Measurements from ENCODE around the gene CCDC61. TPM values are rescaled to one million over a fixed set of nuclear protein-coding genes. Genes with fewer than 3 reads are reported as not detected.

The CCDC61 gene
- total RNA-seq, 1 experiment from 2014 or later = 31.0 TPM

- Mint-ChIP-seq H3K4me1 (ENCODE audit: low read depth, unreplicated experiment) (no peaks in the 10 kb centered on the region), H3K27me3 (ENCODE audit: unreplicated experiment) (peaks cover 98% of the 10 kb centered on the region), H3K36me3 (ENCODE audit: insufficient read depth, unreplicated experiment) (no peaks in the 10 kb centered on the region), H3K27ac (ENCODE audit: unreplicated experiment) (no peak overlapping the region), H3K9me3 (ENCODE audit: low read depth, unreplicated experiment) (no peaks in the 10 kb centered on the region), H3K4me3 (ENCODE audit: low read depth, unreplicated experiment) (no peak overlapping the region)
- no TSS peak for BruUV-seq (replicated peaks)
- peak; percentile 20 for DNase-seq
- intact Hi-C loops (cut with micrococcal nuclease; ENCODE audit: unreplicated experiment) = no loop called here
- CTCF ChIA-PET = interaction anchor here (0.7 to 1.0 kb wide), 3 partner anchors 8 to 21 kb away, joined by 3 to 11 read pairs (median 3); no protein-coding TSS in a partner anchor
- TF ChIP-seq, protein P1, sequence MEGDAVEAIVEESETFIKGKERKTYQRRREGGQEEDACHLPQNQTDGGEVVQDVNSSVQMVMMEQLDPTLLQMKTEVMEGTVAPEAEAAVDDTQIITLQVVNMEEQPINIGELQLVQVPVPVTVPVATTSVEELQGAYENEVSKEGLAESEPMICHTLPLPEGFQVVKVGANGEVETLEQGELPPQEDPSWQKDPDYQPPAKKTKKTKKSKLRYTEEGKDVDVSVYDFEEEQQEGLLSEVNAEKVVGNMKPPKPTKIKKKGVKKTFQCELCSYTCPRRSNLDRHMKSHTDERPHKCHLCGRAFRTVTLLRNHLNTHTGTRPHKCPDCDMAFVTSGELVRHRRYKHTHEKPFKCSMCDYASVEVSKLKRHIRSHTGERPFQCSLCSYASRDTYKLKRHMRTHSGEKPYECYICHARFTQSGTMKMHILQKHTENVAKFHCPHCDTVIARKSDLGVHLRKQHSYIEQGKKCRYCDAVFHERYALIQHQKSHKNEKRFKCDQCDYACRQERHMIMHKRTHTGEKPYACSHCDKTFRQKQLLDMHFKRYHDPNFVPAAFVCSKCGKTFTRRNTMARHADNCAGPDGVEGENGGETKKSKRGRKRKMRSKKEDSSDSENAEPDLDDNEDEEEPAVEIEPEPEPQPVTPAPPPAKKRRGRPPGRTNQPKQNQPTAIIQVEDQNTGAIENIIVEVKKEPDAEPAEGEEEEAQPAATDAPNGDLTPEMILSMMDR (IDR thresholded peaks at IDR 0.05; ENCODE audit: unreplicated experiment) = no peak
Measured at GRCh38 chr19:46049597-46049996, 54.3 kb downstream of the CCDC61 start.

DNA sequence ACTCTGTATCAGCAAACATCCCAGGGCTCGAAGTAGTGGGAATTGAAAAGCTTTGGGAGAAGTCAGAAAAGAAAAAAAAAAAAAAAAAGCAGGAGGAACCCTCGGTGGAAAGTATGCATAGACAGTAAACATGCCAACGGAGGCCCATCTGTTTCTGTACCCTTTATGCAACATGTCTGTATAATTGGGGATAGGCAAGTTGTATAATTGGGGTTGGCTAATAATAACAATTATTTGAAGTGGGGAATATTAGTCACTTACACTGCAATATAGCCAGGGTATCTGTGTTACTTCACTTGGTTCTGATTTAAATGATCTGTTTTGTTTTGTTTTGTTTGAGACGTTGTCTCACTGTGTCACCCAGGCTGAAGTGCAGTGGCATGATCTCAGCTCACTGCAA lies 57.6 kb downstream of the CCDC61 start:
- BruUV-seq (replicated peaks) = no TSS peak
- DNase-seq = no peak
- CTCF ChIA-PET = interaction anchor here (0.6 kb wide), 3 partner anchors 14 to 182 kb away, joined by 3 read pairs; no protein-coding TSS in a partner anchor
- H3K27ac Mint-ChIP-seq (ENCODE audit: unreplicated experiment) = no peak overlapping the region
- no peaks in the 10 kb centered on the region for H3K36me3 Mint-ChIP-seq (ENCODE audit: insufficient read depth, unreplicated experiment)
- no peaks in the 10 kb centered on the region for H3K4me1 Mint-ChIP-seq (ENCODE audit: low read depth, unreplicated experiment)
- no peaks in the 10 kb centered on the region for H3K9me3 Mint-ChIP-seq (ENCODE audit: low read depth, unreplicated experiment)
- peaks cover 98% of the 10 kb centered on the region for H3K27me3 Mint-ChIP-seq (ENCODE audit: unreplicated experiment)
- TF ChIP-seq, protein P1 (IDR thresholded peaks at IDR 0.05; ENCODE audit: unreplicated experiment) = no peak
- intact Hi-C loops (cut with micrococcal nuclease; ENCODE audit: unreplicated experiment) = no loop called here
- H3K4me3 Mint-ChIP-seq (ENCODE audit: low read depth, unreplicated experiment) = no peak overlapping the region

DNA sequence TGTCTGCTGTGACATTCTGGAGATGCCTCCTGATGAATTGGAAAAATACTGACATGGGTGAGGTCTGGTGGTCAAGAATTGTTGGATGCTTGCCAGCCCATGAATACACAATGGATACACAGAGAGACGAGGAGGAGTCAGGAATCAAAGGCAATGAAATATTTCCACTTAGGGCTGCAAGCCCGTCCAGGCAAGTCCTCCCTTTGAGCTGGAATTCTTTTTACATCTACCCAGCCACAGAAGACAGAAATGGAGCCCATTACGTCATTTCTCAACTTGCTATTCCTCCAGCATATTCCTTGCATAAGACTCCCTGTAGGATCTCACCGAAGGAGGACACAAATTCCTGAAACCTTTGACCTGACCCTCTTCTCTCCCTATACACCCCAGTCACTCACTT lies 61.3 kb downstream of the CCDC61 start:
- CTCF ChIA-PET = no interaction called here

DNA sequence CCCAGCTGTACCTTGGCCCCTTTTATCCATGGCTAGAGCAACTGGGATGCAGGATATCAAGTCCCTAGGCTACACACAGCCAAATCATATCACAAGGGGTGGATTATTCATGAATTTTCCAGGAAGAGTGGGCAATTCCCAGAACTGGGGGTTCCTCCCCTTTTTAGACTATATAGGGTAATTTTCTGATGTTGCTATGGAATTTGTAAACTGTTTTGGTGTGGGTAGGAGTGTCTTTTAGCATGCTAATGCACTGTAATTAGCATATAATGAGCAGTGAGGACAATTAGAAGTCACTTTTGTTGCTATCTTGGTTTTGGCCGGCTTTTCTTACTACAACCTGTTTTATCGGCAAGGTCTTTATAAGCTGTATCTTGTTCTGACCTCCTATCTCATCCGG lies 63.5 kb downstream of the CCDC61 start:
- Mint-ChIP-seq H3K36me3 (ENCODE audit: insufficient read depth, unreplicated experiment) (no peaks in the 10 kb centered on the region), H3K9me3 (ENCODE audit: low read depth, unreplicated experiment) (no peaks in the 10 kb centered on the region), H3K4me3 (ENCODE audit: low read depth, unreplicated experiment) (no peak overlapping the region), H3K27me3 (ENCODE audit: unreplicated experiment) (peaks cover 98% of the 10 kb centered on the region), H3K4me1 (ENCODE audit: low read depth, unreplicated experiment) (no peaks in the 10 kb centered on the region), H3K27ac (ENCODE audit: unreplicated experiment) (no peak overlapping the region)
- TF ChIP-seq, protein P1 (IDR thresholded peaks at IDR 0.05; ENCODE audit: unreplicated experiment) = no peak
- CTCF ChIA-PET = no interaction called here
- no TSS peak for BruUV-seq (replicated peaks)
- intact Hi-C loops (cut with micrococcal nuclease; ENCODE audit: unreplicated experiment) = no loop called here
- DNase-seq = no peak

More for the DNA sequence above, 61.3 kb downstream of the CCDC61 start:
- intact Hi-C loops (cut with micrococcal nuclease; ENCODE audit: unreplicated experiment) = no loop called here
- TF ChIP-seq, protein P1 (IDR thresholded peaks at IDR 0.05; ENCODE audit: unreplicated experiment) = no peak
- Mint-ChIP-seq H3K9me3 (ENCODE audit: low read depth, unreplicated experiment) (no peaks in the 10 kb centered on the region), H3K4me1 (ENCODE audit: low read depth, unreplicated experiment) (no peaks in the 10 kb centered on the region), H3K27me3 (ENCODE audit: unreplicated experiment) (peaks cover 97% of the 10 kb centered on the region), H3K36me3 (ENCODE audit: insufficient read depth, unreplicated experiment) (no peaks in the 10 kb centered on the region), H3K27ac (ENCODE audit: unreplicated experiment) (no peak overlapping the region), H3K4me3 (ENCODE audit: low read depth, unreplicated experiment) (no peak overlapping the region)
- DNase-seq = no peak
- no TSS peak for BruUV-seq (replicated peaks)

Measured in Calu3 (cell line).